ENCODE data around the gene OSTF1.

Gene OSTF1

GRCh38 chr9:75089373-75089766 is 1.1 kb downstream of the OSTF1 start:
- DNase-seq (ENCODE audit: extremely low read depth, low read depth), result no peak
- H3K4me3 ChIP-seq (replicated peaks; ENCODE audit: low read depth, low read length), result peak overlapping the region; percentile 78
- no peak for TF ChIP-seq CTCF (IDR thresholded peaks at IDR 0.05; ENCODE audit: low read depth, low read length, missing control alignments)

- no peak for TF ChIP-seq CTCF (IDR thresholded peaks at IDR 0.05; ENCODE audit: low read depth, low read length, missing control alignments)
- DNase-seq (ENCODE audit: extremely low read depth, low read depth), result no peak
- no peak overlapping the region for H3K4me3 ChIP-seq (replicated peaks; ENCODE audit: low read depth, low read length)
These were observed 2.3 kb downstream of the OSTF1 start for GRCh38 chr9:75090579-75090978.

GRCh38 chr9:75092766-75093165 is 4.5 kb downstream of the OSTF1 start:
- DNase-seq (ENCODE audit: extremely low read depth, low read depth), result no peak
- H3K4me3 ChIP-seq (replicated peaks; ENCODE audit: low read depth, low read length), result no peak overlapping the region
- no peak for TF ChIP-seq CTCF (IDR thresholded peaks at IDR 0.05; ENCODE audit: low read depth, low read length, missing control alignments)

- TF ChIP-seq CTCF (IDR thresholded peaks at IDR 0.05; ENCODE audit: low read depth, low read length, missing control alignments), result no peak
- DNase-seq (ENCODE audit: extremely low read depth, low read depth), result no peak
- H3K4me3 ChIP-seq (replicated peaks; ENCODE audit: low read depth, low read length), result no peak overlapping the region
These were observed 8.5 kb downstream of the OSTF1 start for GRCh38 chr9:75096796-75097195.

GRCh38 chr9:75101004-75101588 is 12.8 kb downstream of the OSTF1 start:
- no peak for DNase-seq (ENCODE audit: extremely low read depth, low read depth)
- no peak overlapping the region for H3K4me3 ChIP-seq (replicated peaks; ENCODE audit: low read depth, low read length)

GRCh38 chr9:75102177-75102790 is 14.0 kb downstream of the OSTF1 start:
- no peak for TF ChIP-seq CTCF (IDR thresholded peaks at IDR 0.05; ENCODE audit: low read depth, low read length, missing control alignments)
- DNase-seq (ENCODE audit: extremely low read depth, low read depth), result no peak
- H3K4me3 ChIP-seq (replicated peaks; ENCODE audit: low read depth, low read length), result no peak overlapping the region

More at GRCh38 chr9:75101004-75101588, 12.8 kb downstream of the OSTF1 start:
- TF ChIP-seq CTCF (IDR thresholded peaks at IDR 0.05; ENCODE audit: low read depth, low read length, missing control alignments), result no peak

GRCh38 chr9:75104607-75105006 is 16.3 kb downstream of the OSTF1 start:
- DNase-seq (ENCODE audit: extremely low read depth, low read depth), result no peak
- no peak overlapping the region for H3K4me3 ChIP-seq (replicated peaks; ENCODE audit: low read depth, low read length)
- no peak for TF ChIP-seq CTCF (IDR thresholded peaks at IDR 0.05; ENCODE audit: low read depth, low read length, missing control alignments)

Measured in HFF-Myc (cell line).